Activated CD4-positive, alpha-beta T cell treated with anti-CD3 and anti-CD28 coated beads for 48 hours (primary cell): Measurements from ENCODE around the gene LTA.

Experiments used
- DNase-seq: peaks from one replicate; pipeline ENCODE4 v3.0.0-alpha.2; 2020

Gene LTA, protein sequence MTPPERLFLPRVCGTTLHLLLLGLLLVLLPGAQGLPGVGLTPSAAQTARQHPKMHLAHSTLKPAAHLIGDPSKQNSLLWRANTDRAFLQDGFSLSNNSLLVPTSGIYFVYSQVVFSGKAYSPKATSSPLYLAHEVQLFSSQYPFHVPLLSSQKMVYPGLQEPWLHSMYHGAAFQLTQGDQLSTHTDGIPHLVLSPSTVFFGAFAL

DNA sequence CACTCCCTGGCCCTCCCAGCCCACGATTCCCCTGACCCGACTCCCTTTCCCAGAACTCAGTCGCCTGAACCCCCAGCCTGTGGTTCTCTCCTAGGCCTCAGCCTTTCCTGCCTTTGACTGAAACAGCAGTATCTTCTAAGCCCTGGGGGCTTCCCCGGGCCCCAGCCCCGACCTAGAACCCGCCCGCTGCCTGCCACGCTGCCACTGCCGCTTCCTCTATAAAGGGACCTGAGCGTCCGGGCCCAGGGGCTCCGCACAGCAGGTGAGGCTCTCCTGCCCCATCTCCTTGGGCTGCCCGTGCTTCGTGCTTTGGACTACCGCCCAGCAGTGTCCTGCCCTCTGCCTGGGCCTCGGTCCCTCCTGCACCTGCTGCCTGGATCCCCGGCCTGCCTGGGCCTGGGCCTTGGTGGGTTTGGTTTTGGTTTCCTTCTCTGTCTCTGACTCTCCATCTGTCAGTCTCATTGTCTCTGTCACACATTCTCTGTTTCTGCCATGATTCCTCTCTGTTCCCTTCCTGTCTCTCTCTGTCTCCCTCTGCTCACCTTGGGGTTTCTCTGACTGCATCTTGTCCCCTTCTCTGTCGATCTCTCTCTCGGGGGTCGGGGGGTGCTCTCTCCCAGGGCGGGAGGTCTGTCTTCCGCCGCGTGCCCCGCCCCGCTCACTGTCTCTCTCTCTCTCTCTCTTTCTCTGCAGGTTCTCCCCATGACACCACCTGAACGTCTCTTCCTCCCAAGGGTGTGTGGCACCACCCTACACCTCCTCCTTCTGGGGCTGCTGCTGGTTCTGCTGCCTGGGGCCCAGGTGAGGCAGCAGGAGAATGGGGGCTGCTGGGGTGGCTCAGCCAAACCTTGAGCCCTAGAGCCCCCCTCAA is at the start of gene LTA:
Gene LTA, plus strand, starts transcription at position 249 of the 871 bp plus-strand sequence. Its CDS starts 454 bp downstream, at position 703.
- peak; percentile 89 for DNase-seq

DNA sequence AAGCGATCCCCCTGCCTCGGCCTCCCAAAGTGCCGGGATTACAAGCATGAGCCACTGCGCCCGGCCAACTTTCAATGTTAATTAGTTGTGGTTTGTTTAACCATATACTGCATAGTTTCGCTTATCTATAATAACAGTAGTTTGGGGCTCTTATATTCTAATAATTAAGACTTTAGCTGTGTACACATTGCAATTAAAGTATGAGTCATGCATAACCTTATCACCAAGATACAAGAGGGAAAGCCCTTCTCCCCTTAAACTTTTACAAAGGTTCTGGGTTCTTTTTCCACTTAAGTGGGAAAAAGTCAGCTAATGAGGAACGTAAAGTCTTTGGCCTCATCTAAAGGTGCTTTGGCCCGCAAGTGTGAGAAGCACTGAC is 46.5 kb upstream of the LTA start:
- no peak for DNase-seq

DNA sequence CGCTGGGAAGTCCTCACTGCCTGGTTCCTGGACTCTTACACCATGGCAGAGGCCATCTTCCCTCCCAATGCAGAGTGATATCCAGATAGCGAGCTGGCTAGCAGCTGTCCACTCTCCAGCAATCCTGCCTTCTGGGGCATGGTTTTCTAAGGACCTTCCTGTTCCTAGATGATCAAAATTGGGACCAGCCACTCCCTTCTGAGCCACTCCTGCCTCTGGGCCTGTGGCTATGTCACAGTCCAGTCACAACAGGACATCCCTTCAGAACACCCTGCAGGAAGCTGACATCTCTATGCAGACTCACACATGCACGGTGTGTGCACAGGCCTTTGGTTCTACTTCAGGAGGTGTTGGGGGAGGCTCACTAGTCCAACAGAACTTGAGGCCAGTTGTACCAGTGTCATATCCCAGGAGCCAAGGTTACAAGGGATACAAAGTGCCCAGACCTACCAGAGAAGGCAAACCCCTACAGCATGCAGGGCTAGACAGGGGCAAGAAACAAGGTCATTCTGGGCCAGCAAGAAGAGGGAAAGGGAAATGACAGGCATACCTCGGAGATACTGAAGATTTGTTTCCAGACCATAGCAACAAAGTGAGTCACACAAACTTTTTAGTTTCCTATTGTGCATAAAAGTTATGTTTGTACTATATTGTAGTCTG is 46.0 kb upstream of the LTA start:
- DNase-seq, result no peak

DNA sequence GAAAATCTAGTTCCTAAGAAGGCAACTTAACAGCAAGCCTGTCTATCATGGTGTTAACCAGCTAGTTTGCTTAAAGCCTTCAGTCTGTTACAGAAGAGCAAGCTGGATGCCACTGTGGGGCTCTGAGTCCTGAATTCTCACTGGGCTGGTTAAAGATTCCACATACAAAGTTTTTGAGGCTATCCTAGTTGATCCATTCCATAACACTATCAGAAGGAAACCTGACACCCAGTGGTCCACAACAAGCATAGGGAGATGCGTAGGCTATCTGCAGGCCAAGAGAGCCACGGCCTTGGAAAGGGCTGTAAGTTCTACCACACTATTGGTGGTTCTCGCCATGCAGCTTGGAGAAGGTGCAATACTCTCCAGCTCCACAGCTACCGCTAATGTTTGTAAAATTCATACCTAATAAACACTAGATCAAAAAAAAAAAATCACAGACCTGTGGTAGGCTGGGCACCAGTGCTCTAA is 43.7 kb upstream of the LTA start:
- DNase-seq, result no peak

DNA sequence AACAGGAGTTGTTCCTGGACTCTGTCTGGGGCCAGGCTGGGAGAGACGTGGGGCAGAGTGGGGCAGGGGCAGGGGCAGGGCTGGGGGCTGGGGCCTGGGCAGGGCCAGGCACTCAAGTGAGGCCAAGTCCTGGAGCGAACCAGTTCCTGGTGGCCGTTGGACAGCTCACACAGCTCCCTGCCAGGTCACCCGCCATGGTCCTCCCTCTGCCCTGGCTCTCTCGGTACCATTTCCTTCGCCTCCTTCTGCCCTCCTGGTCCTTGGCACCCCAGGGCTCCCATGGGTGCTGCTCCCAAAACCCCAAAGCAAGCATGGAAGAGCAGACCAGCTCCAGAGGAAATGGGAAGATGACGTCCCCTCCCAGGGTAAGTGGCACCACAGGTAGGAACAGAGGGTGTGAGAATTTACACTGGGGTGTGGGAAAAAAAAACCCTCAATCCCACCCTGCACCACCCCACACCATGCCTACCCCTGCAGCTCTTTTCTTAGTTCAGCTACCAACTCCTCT is 43.2 kb upstream of the LTA start, which contains the start of gene MCCD1:
Gene MCCD1, plus strand, starts transcription at position 142 of the 508 bp plus-strand sequence. Its CDS starts 53 bp downstream, at position 195.
- no peak for DNase-seq

DNA sequence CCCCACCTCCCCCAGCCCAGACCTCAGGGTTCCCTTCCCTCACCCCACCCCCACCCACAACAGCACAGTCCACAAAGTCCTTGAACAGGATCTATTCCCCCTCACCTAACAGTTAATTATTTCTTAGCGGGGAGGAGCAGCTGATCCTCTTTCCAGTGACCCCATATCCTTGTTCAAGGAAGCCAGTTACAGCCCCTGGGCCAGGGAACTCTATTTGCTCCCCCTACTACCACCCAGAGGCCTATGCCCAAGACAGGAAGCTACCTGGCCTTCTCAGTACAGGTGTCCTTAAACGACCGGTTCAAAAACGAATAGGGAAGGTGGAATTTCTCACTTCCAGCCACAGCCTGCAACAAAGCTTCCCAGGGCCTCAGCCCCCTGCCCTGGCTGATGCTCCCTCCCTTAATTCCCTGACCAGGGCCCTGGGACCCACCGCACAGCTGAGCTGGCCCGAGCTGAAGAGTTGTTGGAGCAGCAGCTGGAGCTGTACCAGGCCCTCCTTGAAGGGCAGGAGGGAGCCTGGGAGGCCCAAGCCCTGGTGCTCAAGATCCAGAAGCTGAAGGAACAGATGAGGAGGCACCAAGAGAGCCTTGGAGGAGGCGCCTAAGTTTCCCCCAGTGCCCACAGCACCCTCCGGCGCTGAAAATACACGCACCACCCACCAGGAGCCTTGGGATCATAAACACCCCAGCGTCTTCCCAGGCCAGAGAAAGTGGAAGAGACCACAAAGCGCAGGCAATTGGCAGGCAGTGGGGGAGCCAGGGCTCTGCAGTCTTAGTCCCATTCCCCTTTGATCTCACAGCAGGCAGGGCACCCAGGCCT is 42.5 kb upstream of the LTA start:
- no peak for DNase-seq

DNA sequence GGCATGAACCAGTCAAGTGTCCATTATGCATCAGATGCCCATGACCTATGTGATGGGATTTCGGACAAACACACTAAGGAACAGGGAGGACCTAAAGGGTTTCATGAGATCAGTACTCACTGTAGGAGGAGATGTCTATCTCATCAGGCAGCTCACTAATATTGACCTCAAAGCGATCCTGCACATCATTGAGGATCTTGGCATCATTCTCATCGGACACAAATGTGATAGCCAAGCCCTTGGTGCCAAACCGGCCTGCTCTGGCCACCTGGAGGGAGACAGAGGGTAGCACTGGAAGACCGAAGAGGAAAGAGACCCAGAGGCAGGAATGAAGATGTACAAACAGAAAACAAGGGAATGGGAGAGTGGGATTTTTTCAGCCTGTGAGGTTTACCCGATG is 41.4 kb upstream of the LTA start:
- DNase-seq, result no peak

DNA sequence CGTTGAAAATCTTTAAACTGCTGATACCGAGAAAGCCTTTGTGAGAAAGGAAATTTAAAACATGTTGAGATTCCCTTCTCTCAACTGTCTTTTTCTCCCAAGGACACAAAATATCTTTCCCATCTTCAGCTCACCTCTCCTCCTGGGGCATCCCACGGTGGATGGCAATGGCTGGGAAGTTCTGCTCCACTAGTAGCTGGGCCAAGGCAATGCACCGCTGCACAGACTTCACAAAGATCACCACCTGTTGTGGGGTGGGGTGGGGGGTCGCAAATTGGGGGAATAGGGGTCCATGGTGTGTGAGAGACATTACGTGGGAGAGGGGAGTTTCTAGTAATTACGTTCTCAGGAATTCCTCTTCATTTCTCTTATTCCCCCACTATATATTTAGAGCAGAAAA is 40.9 kb upstream of the LTA start:
- DNase-seq, result no peak

DNA sequence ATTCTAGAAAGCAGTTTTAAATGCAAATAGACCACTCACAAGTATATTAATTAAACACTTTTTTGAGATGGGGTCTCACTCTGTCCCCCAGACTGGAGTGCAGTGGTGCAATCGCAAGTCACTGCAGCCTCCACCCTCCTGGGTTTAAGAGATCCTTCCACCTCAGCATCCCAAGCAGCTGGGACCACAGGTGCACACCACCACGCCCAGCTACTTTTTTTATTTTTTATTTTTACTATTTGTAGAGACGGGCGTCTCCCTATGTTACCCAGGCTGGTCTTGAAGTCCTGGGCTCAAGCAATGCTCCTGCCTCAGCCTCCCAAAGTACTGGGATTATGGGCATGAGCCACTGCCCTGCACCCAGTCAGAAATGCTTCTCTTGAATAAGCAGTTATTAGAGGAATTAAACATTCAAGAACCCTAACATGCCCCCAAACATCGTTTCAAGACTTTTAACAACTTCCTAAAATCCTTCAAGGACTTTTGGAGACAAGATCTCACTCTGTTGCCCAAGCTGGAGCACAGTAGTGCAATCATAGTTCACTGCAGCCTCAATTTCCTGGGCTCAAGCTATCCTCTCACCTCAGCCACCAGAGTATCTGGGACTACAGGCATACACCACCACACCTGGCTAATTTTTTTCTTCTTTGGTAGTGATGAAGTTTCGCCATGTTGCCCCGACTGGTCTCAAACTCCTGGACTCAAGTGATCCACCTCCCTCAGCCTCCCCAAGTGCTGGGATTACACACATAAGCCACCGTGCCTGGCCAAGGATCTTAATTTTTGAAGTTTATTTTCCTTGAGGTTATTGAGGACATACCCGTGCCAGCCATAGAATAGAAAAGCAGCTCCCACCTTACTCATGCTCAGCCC is 40.1 kb upstream of the LTA start:
- no peak for DNase-seq

DNA sequence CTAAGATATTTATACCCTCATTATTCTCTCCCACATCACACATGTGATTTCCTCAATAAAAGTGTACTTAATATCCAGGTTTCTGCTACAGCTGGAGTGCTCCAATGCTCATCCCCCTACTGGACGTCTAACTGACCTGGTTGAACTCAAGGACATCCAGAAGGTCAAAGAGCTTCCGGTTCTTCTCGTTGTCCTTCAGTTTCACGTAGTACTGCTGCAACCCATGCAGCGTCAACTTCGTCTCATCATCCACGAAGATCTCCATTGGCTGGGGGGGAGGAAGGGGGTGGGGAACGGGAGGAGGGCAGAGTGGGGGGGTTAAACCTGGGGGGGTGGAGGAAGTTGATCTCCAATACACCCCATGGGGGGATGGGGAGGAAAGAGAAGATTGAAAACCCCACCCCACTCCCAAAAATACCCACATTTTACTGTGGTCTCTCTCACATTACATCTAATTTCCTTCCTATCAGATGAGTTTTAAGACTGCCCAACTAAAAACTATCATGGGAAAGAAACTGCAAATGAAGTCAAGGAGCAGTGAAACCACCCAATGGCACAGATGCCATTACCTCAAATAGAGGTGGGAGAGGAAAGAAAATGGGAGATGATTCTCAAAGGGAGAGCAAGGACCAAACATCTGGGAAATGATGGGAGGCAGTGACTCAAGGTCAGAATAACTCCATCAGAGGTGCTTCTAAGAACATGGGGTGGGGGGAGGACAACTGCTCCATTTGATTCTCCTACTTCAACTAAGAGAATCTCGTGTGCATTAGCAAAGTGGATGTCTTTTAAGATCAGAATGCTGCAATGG is 39.2 kb upstream of the LTA start:
- DNase-seq, result no peak

DNA sequence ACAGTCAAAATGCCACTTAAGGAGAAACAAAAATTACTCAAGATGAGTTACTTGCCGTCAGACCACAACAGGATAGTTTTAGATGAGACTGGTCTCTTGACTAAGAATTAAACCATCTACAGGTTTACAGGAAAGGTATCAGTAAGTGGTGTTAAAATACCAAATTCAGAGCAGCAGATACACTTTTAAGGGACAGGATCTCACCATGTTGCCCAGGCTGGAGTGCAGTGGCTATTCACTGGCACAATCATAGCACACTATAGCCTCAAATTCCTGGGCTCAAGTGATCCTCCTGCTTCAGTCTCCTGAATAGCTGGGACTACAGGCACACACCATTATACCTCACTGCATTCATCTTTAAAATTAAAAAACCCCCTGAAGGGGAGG is 38.6 kb upstream of the LTA start:
- no peak for DNase-seq

DNA sequence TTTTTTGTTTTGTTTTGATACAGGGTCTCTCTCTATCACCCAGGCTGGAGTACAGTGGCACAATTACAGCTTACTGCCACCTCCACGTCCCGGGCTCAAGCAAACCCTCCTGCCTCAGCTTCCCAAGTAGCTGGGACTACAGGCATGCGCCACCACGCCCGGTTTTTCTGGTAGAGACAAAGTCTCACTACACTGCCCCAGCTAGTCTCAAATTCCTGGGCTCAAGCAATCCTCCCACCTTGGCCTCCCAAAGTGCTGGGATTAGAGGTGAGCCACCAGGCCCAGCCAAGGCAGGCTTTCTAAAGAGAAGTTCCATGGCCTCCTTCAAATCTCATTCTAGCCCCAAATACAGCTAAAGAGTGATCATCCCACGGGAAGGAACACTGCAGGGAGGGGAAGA is 38.1 kb upstream of the LTA start:
- DNase-seq, result no peak

DNA sequence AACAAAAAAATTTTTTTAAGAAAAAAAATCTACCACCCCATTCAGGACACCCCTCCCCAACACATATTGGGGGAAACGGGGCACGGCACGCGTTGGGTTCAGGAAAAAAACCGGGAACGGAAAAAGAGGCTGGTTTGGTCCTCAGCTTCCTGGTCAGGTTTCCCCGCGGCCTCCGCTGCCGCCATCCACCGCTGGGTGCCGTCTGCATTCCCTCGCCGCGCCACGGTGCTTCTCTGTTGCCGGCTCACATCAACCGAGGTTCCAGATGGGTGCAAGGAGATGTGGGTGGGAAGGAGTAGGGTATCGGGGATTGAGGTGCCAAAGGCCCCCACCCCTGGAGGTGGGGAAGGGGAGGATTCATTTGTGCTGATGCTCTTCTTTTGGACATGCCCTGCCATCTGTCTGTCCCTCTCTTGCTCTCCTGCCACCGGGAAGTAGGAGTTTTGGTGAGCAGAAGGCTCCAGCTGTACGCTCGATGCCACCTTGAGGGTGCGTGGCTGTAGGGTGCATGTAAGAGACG is 37.5 kb upstream of the LTA start:
- no peak for DNase-seq

DNA sequence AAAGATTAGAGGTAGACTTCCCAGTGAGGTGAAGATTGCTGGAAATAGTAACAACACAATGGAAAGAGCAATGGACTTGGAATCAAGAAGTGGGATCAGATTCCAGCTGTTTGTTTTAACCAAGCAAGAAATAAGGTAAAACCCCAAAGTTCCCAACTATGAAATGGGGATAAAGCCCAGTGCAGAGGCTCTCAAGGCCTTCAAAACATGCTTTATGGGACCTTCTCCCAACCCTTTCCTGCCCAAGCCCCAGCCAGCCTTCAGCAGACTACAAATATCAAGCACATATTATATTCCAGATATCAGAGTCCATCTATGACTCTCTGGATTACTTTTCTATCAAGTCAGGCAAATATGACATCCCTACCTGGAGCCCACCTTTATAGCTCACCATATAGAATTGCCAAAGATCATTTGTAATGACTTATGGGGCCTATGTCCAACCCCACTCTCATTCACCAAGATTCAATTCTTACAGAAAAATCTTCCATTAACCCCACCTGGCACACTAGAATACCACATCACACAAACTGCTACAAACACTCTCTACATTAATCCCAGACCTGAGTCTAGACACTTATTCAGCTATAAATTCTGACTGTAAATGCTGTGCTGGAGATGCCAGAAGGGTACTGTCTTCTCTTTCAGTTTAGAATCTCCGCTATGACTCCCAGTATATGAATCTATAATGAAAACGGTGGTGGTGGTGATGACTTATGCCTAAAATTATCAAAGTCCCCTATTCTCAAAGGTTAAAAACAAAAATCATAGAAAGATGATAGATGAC is 36.4 kb upstream of the LTA start:
- no peak for DNase-seq

DNA sequence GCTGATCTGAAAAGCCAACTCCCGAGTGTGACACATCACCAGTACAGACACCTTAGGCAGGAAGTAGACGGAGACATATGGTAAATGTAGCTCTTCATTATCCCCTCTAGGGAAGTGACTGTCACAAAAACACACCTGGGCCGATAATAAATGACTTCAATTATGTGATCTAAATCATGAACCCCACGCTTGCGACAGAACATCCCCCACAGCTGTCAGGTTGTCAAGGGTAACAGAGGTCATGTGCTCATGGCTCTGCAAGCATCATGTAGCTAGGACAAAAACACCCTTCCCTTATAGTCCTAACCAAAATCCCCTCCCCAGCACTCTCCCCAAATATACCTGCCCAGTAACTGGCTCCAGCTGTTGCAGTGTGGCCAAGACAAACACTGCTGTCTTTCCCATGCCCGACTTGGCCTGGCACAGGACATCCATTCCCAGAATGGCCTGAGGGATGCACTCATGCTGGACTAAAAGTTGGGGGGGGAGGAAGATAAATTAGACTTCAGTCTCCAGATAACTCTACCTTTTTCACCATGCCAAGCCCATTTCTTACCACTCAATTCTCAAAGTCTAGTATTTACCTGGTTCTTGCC is 33.2 kb upstream of the LTA start:
- DNase-seq, result no peak

DNA sequence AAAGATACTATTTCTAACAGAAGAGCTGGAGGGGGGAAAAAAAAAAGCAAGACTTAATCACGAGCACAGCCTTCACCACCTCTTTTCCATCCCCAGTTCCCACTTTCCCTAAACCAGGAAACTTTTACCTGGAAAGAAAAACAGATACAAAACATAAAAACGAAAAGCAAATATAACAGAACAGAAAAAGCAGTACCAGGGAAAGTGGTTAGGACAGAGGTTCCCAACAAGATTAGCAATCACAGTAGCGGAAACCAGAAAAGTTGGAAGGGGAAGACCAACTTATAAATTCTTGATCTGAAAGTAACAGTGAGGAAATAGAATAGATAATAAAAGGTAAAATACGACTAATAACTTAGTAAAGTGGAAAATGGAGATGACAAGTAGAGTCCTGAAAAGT is 31.4 kb upstream of the LTA start:
- no peak for DNase-seq

DNA sequence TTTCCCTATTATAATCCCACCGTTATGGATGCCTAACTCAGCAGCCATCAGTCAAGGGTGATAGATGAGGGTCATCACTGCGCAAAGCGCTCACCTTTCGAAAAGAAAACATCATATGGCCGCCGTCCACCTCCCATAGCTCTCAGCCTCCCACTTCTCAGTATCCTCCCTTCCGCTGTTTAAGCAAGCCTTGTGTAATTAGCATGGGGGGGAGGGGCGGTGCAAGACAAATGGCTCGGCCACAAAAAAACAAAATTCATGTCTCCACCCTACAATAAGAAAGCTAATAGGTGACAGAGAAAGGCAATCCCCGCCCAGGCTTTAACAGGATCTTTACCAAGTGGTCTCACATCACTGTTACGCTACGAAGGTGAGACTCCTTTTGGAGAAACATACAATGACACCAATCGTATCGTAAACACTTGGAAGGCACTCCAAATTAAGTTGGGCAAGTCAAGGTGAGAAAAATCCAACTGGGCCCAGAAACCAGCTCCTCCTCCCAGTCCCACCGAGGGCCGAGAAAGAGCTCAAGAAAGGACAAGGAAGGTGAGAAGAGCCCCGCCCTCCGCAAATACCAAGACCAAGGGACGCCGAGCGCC is 30.9 kb upstream of the LTA start:
- peak; percentile 75 for DNase-seq

DNA sequence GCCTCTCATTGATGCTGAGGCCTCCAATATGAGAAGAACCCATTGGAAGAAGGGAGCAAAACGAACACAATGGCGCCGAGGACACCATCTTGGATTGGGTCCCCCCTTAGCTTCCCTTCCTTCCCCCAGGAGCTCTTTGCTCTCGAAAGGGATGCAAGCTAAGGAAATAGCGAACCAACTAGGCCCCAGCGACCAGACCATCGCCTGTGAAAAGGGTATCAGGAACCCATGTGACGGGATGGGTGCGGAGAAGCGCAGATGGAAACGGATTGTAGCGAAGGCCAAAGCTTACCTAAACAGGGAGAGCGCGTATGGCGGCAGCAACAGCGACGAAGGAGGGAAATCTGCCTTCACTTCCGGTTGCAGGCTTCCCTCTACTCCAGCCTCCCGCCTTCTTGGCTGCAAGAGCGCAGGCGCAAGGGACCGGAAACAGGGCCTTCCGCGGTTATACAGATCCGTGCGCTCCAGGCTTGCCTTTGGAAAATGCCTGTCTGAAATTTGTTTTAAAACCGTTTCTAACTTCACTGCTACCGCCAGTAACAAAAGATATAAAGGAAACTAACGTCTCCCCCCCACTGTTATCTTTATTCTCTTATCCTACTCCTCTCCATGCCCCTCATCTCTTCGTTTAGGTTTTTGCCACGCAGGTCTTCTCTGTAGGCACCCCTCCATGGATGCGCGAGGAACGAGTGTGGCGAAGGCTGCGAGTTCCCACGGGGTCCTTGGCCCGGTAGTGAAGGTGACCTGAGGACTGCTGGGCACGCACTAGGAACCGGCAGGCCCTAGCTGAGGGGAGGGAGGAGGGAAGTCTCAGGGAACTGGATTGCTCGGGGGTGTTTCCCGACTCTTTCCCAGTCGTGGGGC is 30.2 kb upstream of the LTA start, which contains the start of gene DDX39B:
Gene DDX39B, minus strand, starts transcription at position 346 of the 864 bp plus-strand sequence. CDS start 1,471 bp downstream, outside the sequence.
- DNase-seq, result peak; percentile 95
